ENCODE data around the gene GRM1.

Gene GRM1

DNA sequence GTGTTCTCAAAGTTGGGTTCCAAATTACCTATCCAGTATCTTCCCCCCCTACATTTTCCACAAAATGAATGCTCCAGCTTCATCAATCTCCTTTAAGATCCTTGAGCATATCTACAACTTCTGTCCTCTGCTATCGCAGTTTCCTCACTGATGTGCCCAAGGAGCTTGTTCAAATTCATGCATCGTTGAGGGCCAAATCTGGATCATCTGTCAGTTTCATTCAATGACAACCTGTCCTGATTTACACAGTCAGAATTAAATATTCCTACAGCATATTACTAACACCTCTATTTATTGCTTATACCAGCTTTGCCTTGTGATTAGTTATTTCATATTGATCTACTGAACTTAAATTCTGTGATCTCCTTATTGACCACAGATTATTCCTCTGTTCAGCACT, 68.7 kb downstream of the GRM1 start:
- no peak for DNase-seq (ENCODE audit: low read depth in 2 of 2)

- DNase-seq (ENCODE audit: low read depth in 2 of 2): no peak
These were observed 71.9 kb downstream of the GRM1 start for GRCh38 chr6:146100776-146101175.

GRCh38 chr6:146103416-146104072, 74.7 kb downstream of the GRM1 start:
- no peak for DNase-seq (ENCODE audit: low read depth in 2 of 2)

DNA sequence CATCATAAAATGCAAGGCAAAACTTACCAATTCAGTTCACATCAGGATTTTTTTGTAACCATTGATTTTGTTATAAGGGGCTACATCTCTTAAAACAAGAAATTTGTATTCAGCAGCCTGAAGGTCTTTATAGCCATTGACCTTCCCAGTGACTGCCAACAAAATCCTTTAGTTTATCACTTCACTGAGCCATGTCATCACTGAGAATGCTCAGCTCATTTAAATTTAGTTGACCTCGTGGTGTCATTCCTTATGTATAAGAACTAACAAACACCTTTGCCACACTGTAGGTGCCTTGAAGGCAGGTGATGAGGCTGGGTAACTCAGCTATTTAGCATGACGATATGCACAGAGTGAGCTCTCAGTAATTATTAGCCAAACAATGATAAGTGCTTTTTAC, 77.7 kb downstream of the GRM1 start:
- no peak for DNase-seq (ENCODE audit: low read depth in 2 of 2)

- no peak for DNase-seq (ENCODE audit: low read depth in 2 of 2)
These were observed 82.1 kb downstream of the GRM1 start for GRCh38 chr6:146110990-146111389.

- no peak for DNase-seq (ENCODE audit: low read depth in 2 of 2)
These were observed 83.1 kb downstream of the GRM1 start for GRCh38 chr6:146111881-146112450.

DNA sequence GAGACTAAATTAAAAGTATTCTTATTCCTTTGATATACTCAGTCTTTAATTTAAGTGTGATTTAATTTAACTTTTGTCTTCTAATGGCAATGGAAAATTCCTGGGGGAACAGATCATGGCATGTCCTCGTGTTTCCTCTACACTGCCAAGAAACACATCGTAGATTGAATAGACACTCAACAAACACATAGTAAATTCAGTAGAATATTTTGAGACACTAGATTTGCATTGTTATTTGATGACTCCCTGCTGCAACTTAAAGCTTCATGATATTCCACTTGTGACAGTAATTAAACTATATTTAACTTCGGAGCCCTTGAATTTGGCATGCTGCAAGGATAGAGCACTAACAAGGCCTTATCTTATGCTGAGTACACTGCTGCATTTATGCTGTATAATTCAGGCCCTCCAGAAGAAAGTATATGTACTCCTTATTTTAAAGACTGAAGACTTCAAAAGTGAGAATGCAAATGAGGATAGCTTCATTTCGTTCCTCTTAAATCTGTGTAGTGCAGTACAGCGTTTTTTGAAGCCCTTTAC, 84.3 kb downstream of the GRM1 start:
- no peak for DNase-seq (ENCODE audit: low read depth in 2 of 2)

GRCh38 chr6:146123616-146124015, 94.8 kb downstream of the GRM1 start:
- DNase-seq (ENCODE audit: low read depth in 2 of 2): no peak

- no peak for DNase-seq (ENCODE audit: low read depth in 2 of 2)
These were observed 98.8 kb downstream of the GRM1 start for GRCh38 chr6:146127447-146128215.

DNA sequence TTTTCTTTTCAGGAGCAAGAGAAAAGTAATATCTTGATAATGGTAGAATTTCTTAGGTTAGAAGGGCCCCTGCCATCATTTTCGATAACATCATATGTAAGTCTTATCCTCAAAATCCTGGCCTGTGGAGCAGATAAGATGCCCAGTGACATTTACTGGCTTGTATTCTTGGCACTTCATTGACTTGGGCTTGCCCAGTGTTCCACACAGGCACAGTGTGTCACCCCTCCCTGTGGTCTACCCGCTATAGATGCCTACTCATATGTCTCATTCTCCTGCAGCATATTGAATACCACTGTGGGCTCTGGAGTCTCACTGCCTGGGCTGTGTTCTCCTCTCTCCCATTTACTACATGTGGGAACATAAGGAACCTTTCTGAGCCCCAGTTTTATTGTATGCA, 105.0 kb downstream of the GRM1 start:
- DNase-seq (ENCODE audit: low read depth in 2 of 2): no peak

GRCh38 chr6:146135167-146135566, 106.3 kb downstream of the GRM1 start:
- no peak for DNase-seq (ENCODE audit: low read depth in 2 of 2)

GRCh38 chr6:146146836-146147235, 118.0 kb downstream of the GRM1 start:
- no peak for DNase-seq (ENCODE audit: low read depth in 2 of 2)

DNA sequence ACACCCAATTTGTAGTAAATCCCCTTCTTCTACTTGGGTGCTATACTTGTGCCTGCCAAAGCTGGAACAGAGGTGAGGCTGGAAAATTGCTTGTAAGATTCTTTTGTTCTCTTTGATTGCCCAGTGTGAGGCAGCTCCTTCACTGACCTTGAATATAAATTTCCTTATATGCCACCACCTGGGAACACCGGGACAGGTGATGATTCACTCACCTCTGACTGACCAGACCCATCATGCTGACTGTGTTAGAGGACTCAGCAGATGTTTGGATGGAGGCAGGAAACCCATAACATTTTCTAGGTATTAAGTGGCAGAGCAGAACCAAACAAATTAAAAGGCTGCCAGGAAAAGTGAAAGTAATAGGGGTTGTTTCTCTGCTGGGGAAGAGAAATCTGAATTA, 120.9 kb downstream of the GRM1 start:
- DNase-seq (ENCODE audit: low read depth in 2 of 2): no peak

GRCh38 chr6:146153040-146153758, 124.3 kb downstream of the GRM1 start:
- no peak for DNase-seq (ENCODE audit: low read depth in 2 of 2)

DNA sequence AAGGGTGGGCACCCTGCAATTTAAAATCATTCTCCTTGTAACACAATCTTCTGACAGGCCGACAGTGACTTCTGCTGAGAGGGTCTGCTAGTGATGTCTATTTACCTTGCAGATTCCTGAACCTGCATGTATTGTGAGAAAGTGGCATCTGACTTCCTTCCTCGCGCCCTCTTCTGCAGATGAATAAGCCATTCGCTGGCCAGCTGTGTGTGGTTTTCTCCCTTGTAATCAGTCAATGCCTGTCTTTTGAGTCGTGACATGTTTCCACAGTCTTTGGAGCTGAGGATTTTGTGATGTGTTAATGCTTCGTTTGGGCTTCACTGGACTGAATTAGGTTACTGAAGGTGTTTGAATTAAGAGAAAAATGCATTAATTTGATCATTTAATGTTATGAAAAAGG, 125.3 kb downstream of the GRM1 start:
- DNase-seq (ENCODE audit: low read depth in 2 of 2): no peak

- no peak for DNase-seq (ENCODE audit: low read depth in 2 of 2)
These were observed 132.8 kb downstream of the GRM1 start for GRCh38 chr6:146161664-146162063.

- DNase-seq (ENCODE audit: low read depth in 2 of 2): no peak
These were observed 141.0 kb downstream of the GRM1 start for GRCh38 chr6:146169872-146170271.

DNA sequence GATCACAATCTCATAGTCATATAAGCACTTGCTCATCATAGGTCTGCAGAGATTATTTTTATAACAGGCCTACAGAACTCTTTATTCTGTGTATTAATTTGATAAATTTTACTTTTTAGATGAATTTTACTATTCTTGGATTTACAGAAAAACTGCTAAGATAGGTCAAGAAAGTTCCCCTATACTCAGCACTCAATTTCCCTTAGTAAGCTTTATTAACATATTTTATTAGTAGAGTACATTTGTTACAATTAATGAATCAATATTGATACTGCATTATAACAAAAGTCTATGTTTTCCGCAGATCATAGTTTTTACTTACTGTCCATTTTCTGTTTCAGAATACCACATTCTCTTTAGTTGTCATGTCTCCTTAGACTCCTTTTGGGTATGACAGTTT, 148.9 kb downstream of the GRM1 start:
- DNase-seq (ENCODE audit: low read depth in 2 of 2): no peak

DNA sequence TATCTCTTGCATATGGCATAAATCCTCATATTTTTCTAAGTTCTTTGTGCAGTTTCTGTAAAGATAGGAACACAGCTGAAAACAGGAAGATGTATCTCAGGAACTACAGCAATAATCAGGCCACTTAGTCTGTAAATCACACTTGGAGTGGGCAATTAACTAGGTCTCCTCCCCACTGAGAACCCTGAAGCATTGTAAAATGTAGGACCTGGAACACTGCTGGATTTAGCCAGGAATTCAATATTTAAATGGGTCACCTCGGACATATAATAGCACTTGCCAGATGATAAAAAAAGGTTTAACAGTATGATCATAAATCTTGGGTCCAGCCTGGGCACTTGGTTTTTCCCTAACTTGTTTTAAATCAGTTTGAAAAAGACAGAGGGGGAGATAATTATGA, 155.0 kb downstream of the GRM1 start:
- no peak for DNase-seq (ENCODE audit: low read depth in 2 of 2)

DNA sequence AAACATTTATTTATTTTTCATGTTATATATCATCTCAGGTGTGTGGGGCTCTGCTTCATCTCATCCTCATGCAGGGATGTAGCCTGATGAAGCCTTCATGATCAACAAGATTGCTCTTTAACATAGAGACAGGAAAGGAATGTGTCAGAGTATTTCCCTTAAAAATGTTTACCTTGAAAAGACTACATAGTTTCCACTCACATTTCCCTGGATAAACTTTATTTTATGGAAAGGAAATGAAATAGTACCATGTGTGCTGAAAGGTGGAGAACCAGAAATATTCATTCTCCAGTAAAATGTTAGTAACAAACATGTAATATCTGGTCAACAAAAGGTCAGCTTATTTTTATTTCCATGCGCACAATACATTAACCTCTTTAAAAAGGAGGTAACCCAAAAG, 155.8 kb downstream of the GRM1 start:
- no peak for DNase-seq (ENCODE audit: low read depth in 2 of 2)

DNA sequence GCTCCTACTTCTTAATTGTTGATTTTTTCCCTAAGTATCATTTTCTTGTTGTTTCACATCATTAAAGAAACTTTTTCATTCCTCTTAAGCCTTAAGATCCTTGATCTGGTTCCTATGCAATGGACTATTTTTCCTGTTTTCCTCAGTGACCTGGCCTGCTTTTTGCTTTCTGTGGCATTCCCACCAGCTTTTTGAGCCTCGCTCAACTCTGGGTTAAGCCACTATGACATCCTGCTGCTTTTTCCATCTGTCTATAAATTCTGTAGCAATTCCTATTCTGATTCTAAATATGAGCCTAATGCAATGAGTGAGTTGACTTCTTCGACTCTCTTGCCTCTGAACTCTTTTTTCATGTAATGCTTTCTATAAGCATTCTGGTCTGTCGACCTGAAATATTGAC, 160.3 kb downstream of the GRM1 start:
- DNase-seq (ENCODE audit: low read depth in 2 of 2): no peak

GRCh38 chr6:146190581-146190980, 161.7 kb downstream of the GRM1 start:
- DNase-seq (ENCODE audit: low read depth in 2 of 2): no peak

Measured in stimulated activated CD4-positive, alpha-beta T cell treated with anti-CD3 and anti-CD28 coated beads, Interleukin-1b, Interleukin-23, amount 100 ng/mL, for 1 hour (primary cell).